ENCODE measurements around the gene METRN. TPM values are rescaled to one million over a fixed set of nuclear protein-coding genes. Genes with fewer than 3 reads are reported as not detected.
A peak's percentile ranks its signal among the peaks of the same experiment; 100 is the strongest.

METRN gene
- polyA plus RNA-seq, 1 donor (not counting 4 experiments of a cell fraction or from before 2014, with no cell fraction given): 42.1 TPM

GRCh38 chr16:676565-676902 lies 38.4 kb upstream of the METRN start:
- Histone ChIP-seq H3K9me3 (ENCODE audit: control insufficient read depth, low read depth, low read length) (no peaks in the 10 kb centered on the region), H3K4me1 (ENCODE audit: control insufficient read depth, extremely low read depth, insufficient read depth, low read length) (peaks cover 28% of the 10 kb centered on the region), H3K27me3 (ENCODE audit: control insufficient read depth, extremely low read depth, insufficient read depth, low read length) (no peaks in the 10 kb centered on the region), H2AFZ (ENCODE audit: control insufficient read depth, low read length) (no peak overlapping the region), H3K4me3 (ENCODE audit: control insufficient read depth in 2 of 3, extremely low read depth in 1 of 3, insufficient read depth in 2 of 3, low read depth in 1 of 3, low read length in 3 of 3) (peak overlapping the region in 1 of 3 experiments; percentile 37), H4K20me1 (ENCODE audit: control insufficient read depth, extremely low read depth, insufficient read depth, low read length) (peaks cover 7% of the 10 kb centered on the region), H3K9me1 (ENCODE audit: control insufficient read depth, extremely low read depth, insufficient read depth, low read length) (no peaks in the 10 kb centered on the region), H3K4me2 (ENCODE audit: control insufficient read depth, extremely low read depth, insufficient read depth, low read depth, low read length) (peak overlapping the region; percentile 79), H3K36me3 (ENCODE audit: control insufficient read depth in 2 of 2, extremely low read depth in 1 of 2, insufficient read depth in 2 of 2, low read length in 2 of 2) (peaks cover 8 to 19% of the 10 kb centered on the region in 2 experiments), H3K79me2 (ENCODE audit: control insufficient read depth, insufficient read depth, low read length) (peaks cover 8% of the 10 kb centered on the region), H3K9ac (ENCODE audit: control insufficient read depth, extremely low read depth, insufficient read depth, low read length) (peak overlapping the region; percentile 47), H3K27ac (ENCODE audit: control insufficient read depth, insufficient read depth, low read length) (peak overlapping the region; percentile 47)
- TF ChIP-seq EZH2 (IDR thresholded peaks at IDR 0.05; ENCODE audit: low read length): no peak
- TF ChIP-seq CTCF (optimal IDR thresholded peaks at IDR 0.05 in 1 of 3, IDR thresholded peaks at IDR 0.05 in 1 of 3, conservative IDR thresholded peaks at IDR 0.05 in 1 of 3; ENCODE audit: extremely low read depth in 1 of 3, insufficient read depth in 2 of 3, low read length in 3 of 3): no peak
- dilution Hi-C loops (cut with MboI; ENCODE audit: extremely low pct_ligation_motif_present, low sequenced_read_pairs): no loop called here
- DNase-seq (ENCODE audit: low read depth, low spot score) (no peak), FAIRE-seq (no peak)

- Histone ChIP-seq H3K9me3 (ENCODE audit: control insufficient read depth, low read depth, low read length) (no peaks in the 10 kb centered on the region), H3K4me3 (ENCODE audit: control insufficient read depth in 2 of 3, extremely low read depth in 1 of 3, insufficient read depth in 2 of 3, low read depth in 1 of 3, low read length in 3 of 3) (peak overlapping the region in 1 of 3 experiments; percentile 37), H4K20me1 (ENCODE audit: control insufficient read depth, extremely low read depth, insufficient read depth, low read length) (peaks cover 10% of the 10 kb centered on the region), H3K27ac (ENCODE audit: control insufficient read depth, insufficient read depth, low read length) (peak overlapping the region; percentile 47), H3K4me2 (ENCODE audit: control insufficient read depth, extremely low read depth, insufficient read depth, low read depth, low read length) (peak overlapping the region; percentile 79), H3K4me1 (ENCODE audit: control insufficient read depth, extremely low read depth, insufficient read depth, low read length) (peaks cover 32% of the 10 kb centered on the region), H3K9me1 (ENCODE audit: control insufficient read depth, extremely low read depth, insufficient read depth, low read length) (no peaks in the 10 kb centered on the region), H3K36me3 (ENCODE audit: control insufficient read depth in 2 of 2, extremely low read depth in 1 of 2, insufficient read depth in 2 of 2, low read length in 2 of 2) (peaks cover 11 to 22% of the 10 kb centered on the region in 2 experiments), H3K9ac (ENCODE audit: control insufficient read depth, extremely low read depth, insufficient read depth, low read length) (peak overlapping the region; percentile 47), H2AFZ (ENCODE audit: control insufficient read depth, low read length) (no peak overlapping the region), H3K79me2 (ENCODE audit: control insufficient read depth, insufficient read depth, low read length) (peaks cover 12% of the 10 kb centered on the region), H3K27me3 (ENCODE audit: control insufficient read depth, extremely low read depth, insufficient read depth, low read length) (no peaks in the 10 kb centered on the region)
- TF ChIP-seq CTCF (optimal IDR thresholded peaks at IDR 0.05 in 1 of 3, IDR thresholded peaks at IDR 0.05 in 1 of 3, conservative IDR thresholded peaks at IDR 0.05 in 1 of 3; ENCODE audit: extremely low read depth in 1 of 3, insufficient read depth in 2 of 3, low read length in 3 of 3) (no peak), EZH2 (IDR thresholded peaks at IDR 0.05; ENCODE audit: low read length) (no peak)
- peak; percentile 91 for FAIRE-seq
- peak; percentile 87 for DNase-seq (ENCODE audit: low read depth, low spot score)
- dilution Hi-C loops (cut with MboI; ENCODE audit: extremely low pct_ligation_motif_present, low sequenced_read_pairs): no loop called here
Observed at GRCh38 chr16:676913-677312, 38.0 kb upstream of the METRN start.
